HCT116 (cell line): ENCODE data around the gene FSIP1. TPM values are rescaled to one million over a fixed set of nuclear protein-coding genes. Genes with fewer than 3 reads are reported as not detected.

Experiments used
- ATAC-seq: fragments of 200-7000 bp; cut with Tn5 transposase; 2 replicates; pipeline ENCODE4 v1.9.1; 2020; ENCODE audit warnings: mild to moderate bottlenecking, moderate library complexity
- BruUV-seq: library from RNA; stranded (reverse); fragments of 400-500 nt; replicated peaks from 2 replicates; lab custom pipeline; 2021; lab: Mats Ljungman, UMichigan
- CTCF ChIA-PET: fragments of 300-600 bp; sonication (Branson Sonifier 250); formaldehyde crosslinking; loops from one replicate; lab custom pipeline; 2021; ENCODE audit warnings: antibody characterized with exemption; lab: Charles Lee
- POLR2A ChIA-PET: fragments of 300-600, 350-600 bp; sonication (Branson Sonifier 250); formaldehyde crosslinking; loops from one replicate; lab custom pipeline; 2021; ENCODE audit warnings: antibody characterized with exemption; lab: Charles Lee
- RAD21 ChIA-PET, 2 experiments: fragments of 300-600 bp; sonication (Branson Sonifier 250); formaldehyde crosslinking; loops; one replicate each; lab custom pipeline; 2023; ENCODE audit warnings: low total read pairs in 2 of 2; ENCODE audit not compliant: uncharacterized antibody in 2 of 2, unreplicated experiment in 2 of 2, low non-redundant PET in 1 of 2; lab: Charles Lee
- DNase-seq: peaks from one replicate; pipeline ENCODE4 v3.0.0-alpha.2; 2010; ENCODE audit warnings: low read depth, low spot score
- H2AFZ ChIP-seq: fragments of 200-600 bp; shearing (Covaris generic), sonication (generic); 2 replicates; pipeline ENCODE4 v1.6.1; 2017; ENCODE audit warnings: low read depth, mixed run types, mixed read lengths, antibody characterized with exemption, low read length; ENCODE audit not compliant: poor library complexity, severe bottlenecking
- H3K27ac ChIP-seq: 2 replicates; pipeline ENCODE4 v1.5.1; 2012; ENCODE audit warnings: low read depth, low read length
- H3K27me3 ChIP-seq: fragments of 200-600 bp; sonication (generic); 2 replicates; pipeline ENCODE4 v1.6.1; 2016; ENCODE audit warnings: mixed run types, low read length, mixed read lengths; ENCODE audit not compliant: insufficient read depth
- H3K36me3 ChIP-seq, 2 experiments: fragments of 200-500 bp in 1 of 2; fragments of 200-600 bp in 1 of 2; sonication (Bioruptor generic) in 1 of 2; sonication (generic) in 1 of 2; 2 replicates each; pipeline versions ENCODE4 v1.5.1 to v1.6.1; 2014 to 2016; ENCODE audit warnings: low read length in 2 of 2, inconsistent platforms in 1 of 2, mixed read lengths in 1 of 2, mixed run types in 1 of 2; ENCODE audit not compliant: insufficient read depth in 2 of 2, control insufficient read depth in 1 of 2
- H3K4me1 ChIP-seq, 2 experiments: fragments of 200-600 bp in 1 of 2; sonication (generic) in 1 of 2; 2 replicates each; pipeline versions ENCODE4 v1.5.1 to v1.6.1; 2012 to 2017; ENCODE audit warnings: low read length in 2 of 2, inconsistent platforms in 1 of 2, mild to moderate bottlenecking in 1 of 2, mixed read lengths in 1 of 2, mixed run types in 1 of 2, moderate library complexity in 1 of 2; ENCODE audit not compliant: insufficient read depth in 2 of 2, control insufficient read depth in 1 of 2
- H3K4me2 ChIP-seq: fragments of 200-600 bp; sonication (generic); 2 replicates; pipeline ENCODE4 v1.6.1; 2017; ENCODE audit warnings: mixed run types, low read length, mixed read lengths
- H3K4me3 ChIP-seq, 2 experiments: fragments of 200-600 bp in 1 of 2; sonication (generic) in 1 of 2; replicated peaks in 1 of 2; 2 replicates each; pipeline ENCODE4 v1.5.1; 2011 to 2016; ENCODE audit warnings: low read length in 2 of 2, control low read depth in 1 of 2, low read depth in 1 of 2, mild to moderate bottlenecking in 1 of 2, mixed read lengths in 1 of 2, mixed run types in 1 of 2
- H3K79me2 ChIP-seq: fragments of 200-600 bp; sonication (generic); 2 replicates; pipeline ENCODE4 v1.6.1; 2017; ENCODE audit warnings: mild to moderate bottlenecking, mixed run types, low read length, moderate library complexity, mixed read lengths; ENCODE audit not compliant: insufficient read depth
- H3K9ac ChIP-seq: fragments of 200-600 bp; sonication (generic); 2 replicates; pipeline ENCODE4 v1.6.1; 2016; ENCODE audit warnings: low read length, mixed read lengths
- H3K9me2 ChIP-seq: fragments of 200-600 bp; sonication (generic), shearing (Covaris generic); 2 replicates; pipeline ENCODE4 v1.6.1; 2017; ENCODE audit warnings: mixed run types, mild to moderate bottlenecking, moderate library complexity; ENCODE audit not compliant: insufficient read depth
- H3K9me3 ChIP-seq, 2 experiments: fragments of 200-500 bp in 1 of 2; fragments of 200-600 bp in 1 of 2; sonication (Bioruptor generic) in 1 of 2; sonication (generic) in 1 of 2; 2 replicates each; pipeline ENCODE4 v1.6.1; 2014 to 2017; ENCODE audit warnings: low read length in 2 of 2, mixed read lengths in 2 of 2, inconsistent platforms in 1 of 2, low read depth in 1 of 2, mild to moderate bottlenecking in 1 of 2, mixed run types in 1 of 2, moderate library complexity in 1 of 2; ENCODE audit not compliant: control insufficient read depth in 1 of 2, insufficient read depth in 1 of 2
- H4K20me1 ChIP-seq: fragments of 200-600 bp; sonication (generic), shearing (Covaris generic); 2 replicates; pipeline ENCODE4 v1.6.1; 2017; ENCODE audit warnings: mixed run types, mild to moderate bottlenecking, moderate library complexity; ENCODE audit not compliant: insufficient read depth
- CBX3 ChIP-seq: IDR thresholded peaks from 2 replicates; pipeline ENCODE4 v1.6.1; 2012; ENCODE audit warnings: low read depth
- CEBPB ChIP-seq: IDR thresholded peaks from 2 replicates; pipeline ENCODE4 v1.6.1; 2012; ENCODE audit warnings: low read depth
- EGR1 ChIP-seq: IDR thresholded peaks from 2 replicates; pipeline ENCODE4 v1.6.1; 2012; ENCODE audit warnings: low read depth
- EZH2phosphoT487 ChIP-seq: fragments of 200-600 bp; IDR thresholded peaks from 2 replicates; pipeline ENCODE4 v1.6.1; 2018; ENCODE audit warnings: antibody characterized with exemption, borderline replicate concordance
- FOSL1 ChIP-seq: IDR thresholded peaks from 2 replicates; pipeline ENCODE4 v1.6.1; 2012; ENCODE audit warnings: low read depth
- JUND ChIP-seq: IDR thresholded peaks from 2 replicates; pipeline ENCODE4 v1.6.1; 2012
- POLR2AphosphoS5 ChIP-seq: IDR thresholded peaks from 2 replicates; pipeline ENCODE4 v1.6.1; 2011; ENCODE audit warnings: mild to moderate bottlenecking, low read depth, low read length, moderate library complexity
- SIN3A ChIP-seq: IDR thresholded peaks from 2 replicates; pipeline ENCODE4 v1.6.1; 2012; ENCODE audit warnings: low read depth
- SP1 ChIP-seq: IDR thresholded peaks from 2 replicates; pipeline ENCODE4 v1.6.1; 2012; ENCODE audit warnings: low read depth
- SRF ChIP-seq: IDR thresholded peaks from 2 replicates; pipeline ENCODE4 v1.6.1; 2012; ENCODE audit warnings: low read depth
- ZNF274 ChIP-seq: fragments of 200-500 bp; sonication (Bioruptor generic); IDR thresholded peaks from 2 replicates; pipeline ENCODE4 v1.6.1; 2014; ENCODE audit warnings: mild to moderate bottlenecking, low read depth, low read length, inconsistent platforms
- intact Hi-C: fragments of 100-400 bp; cut with micrococcal nuclease; formaldehyde crosslinking; loops from 2 replicates; pipeline ENCODE4 v1.10.0; 2022
- total RNA-seq: library from RNA; stranded (reverse); gene quantifications from one replicate; pipeline ENCODE4 v1.2.1, GENCODE V29; 2021; ENCODE audit not compliant: unreplicated experiment
- TF ChIP-seq, protein P1 (sequence below): IDR thresholded peaks from 2 replicates; pipeline ENCODE4 v1.6.1; 2012
- TF ChIP-seq, protein P2 (sequence below): IDR thresholded peaks from 2 replicates; pipeline ENCODE4 v1.6.1; 2012
- TF ChIP-seq, protein P3 (sequence below), 3 experiments: fragments of 200-600 bp in 1 of 3; sonication (generic) in 1 of 3; IDR thresholded peaks in 2 of 3; conservative IDR thresholded peaks in 1 of 3; 2 replicates each; pipeline ENCODE4 v1.5.1; 2012 to 2017; ENCODE audit warnings: low read depth in 2 of 3, low read length in 2 of 3, antibody characterized with exemption in 1 of 3, borderline replicate concordance in 1 of 3, control low read depth in 1 of 3, mild to moderate bottlenecking in 1 of 3, mixed read lengths in 1 of 3, mixed run types in 1 of 3, moderate library complexity in 1 of 3; ENCODE audit not compliant: insufficient read depth in 1 of 3

The FSIP1 gene
- total RNA-seq, 1 experiment from 2014 or later: 0.42 TPM

DNA sequence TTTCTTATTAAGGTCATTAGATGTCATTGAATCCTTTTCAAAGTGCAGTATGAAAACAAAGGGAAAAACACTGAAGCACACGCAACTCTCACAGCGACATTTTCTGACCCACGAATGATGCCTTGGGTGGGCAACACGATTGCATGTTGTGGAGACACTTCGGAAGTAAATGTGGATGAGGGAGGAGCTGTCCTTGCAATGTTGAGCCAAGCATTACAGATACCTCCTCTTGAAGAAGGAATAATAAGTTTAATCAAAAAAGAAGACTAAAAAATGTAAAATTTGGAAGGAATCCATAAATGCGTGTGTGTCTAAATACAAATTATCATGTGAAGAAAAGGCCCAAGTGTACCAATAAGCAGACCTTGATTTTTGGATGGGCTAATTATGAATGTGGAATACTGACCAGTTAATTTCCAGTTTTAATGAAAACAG is 184.9 kb downstream of the FSIP1 start:
- intact Hi-C loops: no loop called here

More for the DNA sequence above, 184.9 kb downstream of the FSIP1 start:
- no peaks in the 10 kb centered on the region for H4K20me1 ChIP-seq
- peaks cover 5 to 11% of the 10 kb centered on the region in 2 experiments; a peak in 1 of 4 replicates for H3K36me3 ChIP-seq
- no TSS peak for BruUV-seq
- H3K27ac ChIP-seq: no peak overlapping the region
- H3K79me2 ChIP-seq: no peaks in the 10 kb centered on the region
- ChIA-PET CTCF (interaction anchor here (1.1 kb wide), 1 partner anchor 16 kb away, joined by 4 read pairs; no protein-coding TSS in a partner anchor), POLR2A (no interaction called here), RAD21 (no interaction called here)
- no peaks in the 10 kb centered on the region for H3K9me2 ChIP-seq
- no peaks in the 10 kb centered on the region for H3K9me3 ChIP-seq
- H3K4me3 ChIP-seq: no peak overlapping the region
- no peaks in the 10 kb centered on the region for H3K27me3 ChIP-seq
- TF ChIP-seq CBX3: no peak
- TF ChIP-seq FOSL1: no peak
- TF ChIP-seq SIN3A: no peak
- TF ChIP-seq, protein P1, sequence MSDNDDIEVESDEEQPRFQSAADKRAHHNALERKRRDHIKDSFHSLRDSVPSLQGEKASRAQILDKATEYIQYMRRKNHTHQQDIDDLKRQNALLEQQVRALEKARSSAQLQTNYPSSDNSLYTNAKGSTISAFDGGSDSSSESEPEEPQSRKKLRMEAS: no peak
- no peak for TF ChIP-seq JUND
- no peak for TF ChIP-seq ZNF274
- no peak for TF ChIP-seq EGR1
- no peak for TF ChIP-seq POLR2AphosphoS5
- TF ChIP-seq, protein P2, sequence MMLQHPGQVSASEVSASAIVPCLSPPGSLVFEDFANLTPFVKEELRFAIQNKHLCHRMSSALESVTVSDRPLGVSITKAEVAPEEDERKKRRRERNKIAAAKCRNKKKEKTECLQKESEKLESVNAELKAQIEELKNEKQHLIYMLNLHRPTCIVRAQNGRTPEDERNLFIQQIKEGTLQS: no peak
- no peak for TF ChIP-seq SP1
- TF ChIP-seq CEBPB: no peak
- TF ChIP-seq SRF: no peak
- no peak for TF ChIP-seq EZH2phosphoT487
- TF ChIP-seq, protein P3, sequence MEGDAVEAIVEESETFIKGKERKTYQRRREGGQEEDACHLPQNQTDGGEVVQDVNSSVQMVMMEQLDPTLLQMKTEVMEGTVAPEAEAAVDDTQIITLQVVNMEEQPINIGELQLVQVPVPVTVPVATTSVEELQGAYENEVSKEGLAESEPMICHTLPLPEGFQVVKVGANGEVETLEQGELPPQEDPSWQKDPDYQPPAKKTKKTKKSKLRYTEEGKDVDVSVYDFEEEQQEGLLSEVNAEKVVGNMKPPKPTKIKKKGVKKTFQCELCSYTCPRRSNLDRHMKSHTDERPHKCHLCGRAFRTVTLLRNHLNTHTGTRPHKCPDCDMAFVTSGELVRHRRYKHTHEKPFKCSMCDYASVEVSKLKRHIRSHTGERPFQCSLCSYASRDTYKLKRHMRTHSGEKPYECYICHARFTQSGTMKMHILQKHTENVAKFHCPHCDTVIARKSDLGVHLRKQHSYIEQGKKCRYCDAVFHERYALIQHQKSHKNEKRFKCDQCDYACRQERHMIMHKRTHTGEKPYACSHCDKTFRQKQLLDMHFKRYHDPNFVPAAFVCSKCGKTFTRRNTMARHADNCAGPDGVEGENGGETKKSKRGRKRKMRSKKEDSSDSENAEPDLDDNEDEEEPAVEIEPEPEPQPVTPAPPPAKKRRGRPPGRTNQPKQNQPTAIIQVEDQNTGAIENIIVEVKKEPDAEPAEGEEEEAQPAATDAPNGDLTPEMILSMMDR (IDR thresholded peaks at IDR 0.05 in 2 of 3, conservative IDR thresholded peaks at IDR 0.05 in 1 of 3; ENCODE audit: borderline replicate concordance in 1 of 3, insufficient read depth in 1 of 3, low read depth in 2 of 3, low read length in 2 of 3): no peak
- DNase-seq (no peak), ATAC-seq (no peak)
- no peak overlapping the region for H3K4me2 ChIP-seq
- H3K9ac ChIP-seq: no peak overlapping the region
- H2AFZ ChIP-seq: no peak overlapping the region
- no peaks in the 10 kb centered on the region for H3K4me1 ChIP-seq
